A673 (cell line): ENCODE results near the gene TRIM29.

Source experiments
- CTCF ChIP-seq: fragments of 300-800, 200-600 bp; sonication (generic); conservative IDR thresholded peaks from 2 replicates; pipeline ENCODE4 v1.5.1; 2017; ENCODE audit warnings: low read depth, mild to moderate bottlenecking, antibody characterized with exemption, low read length, moderate library complexity, mixed read lengths
- EZH2 ChIP-seq: fragments of 200-600 bp; sonication (generic); IDR thresholded peaks from 2 replicates; pipeline ENCODE4 v1.6.1; 2017; ENCODE audit warnings: borderline replicate concordance, low read depth, mild to moderate bottlenecking, mixed read lengths, antibody characterized with exemption, low read length; ENCODE audit not compliant: poor library complexity, severe bottlenecking

DNA sequence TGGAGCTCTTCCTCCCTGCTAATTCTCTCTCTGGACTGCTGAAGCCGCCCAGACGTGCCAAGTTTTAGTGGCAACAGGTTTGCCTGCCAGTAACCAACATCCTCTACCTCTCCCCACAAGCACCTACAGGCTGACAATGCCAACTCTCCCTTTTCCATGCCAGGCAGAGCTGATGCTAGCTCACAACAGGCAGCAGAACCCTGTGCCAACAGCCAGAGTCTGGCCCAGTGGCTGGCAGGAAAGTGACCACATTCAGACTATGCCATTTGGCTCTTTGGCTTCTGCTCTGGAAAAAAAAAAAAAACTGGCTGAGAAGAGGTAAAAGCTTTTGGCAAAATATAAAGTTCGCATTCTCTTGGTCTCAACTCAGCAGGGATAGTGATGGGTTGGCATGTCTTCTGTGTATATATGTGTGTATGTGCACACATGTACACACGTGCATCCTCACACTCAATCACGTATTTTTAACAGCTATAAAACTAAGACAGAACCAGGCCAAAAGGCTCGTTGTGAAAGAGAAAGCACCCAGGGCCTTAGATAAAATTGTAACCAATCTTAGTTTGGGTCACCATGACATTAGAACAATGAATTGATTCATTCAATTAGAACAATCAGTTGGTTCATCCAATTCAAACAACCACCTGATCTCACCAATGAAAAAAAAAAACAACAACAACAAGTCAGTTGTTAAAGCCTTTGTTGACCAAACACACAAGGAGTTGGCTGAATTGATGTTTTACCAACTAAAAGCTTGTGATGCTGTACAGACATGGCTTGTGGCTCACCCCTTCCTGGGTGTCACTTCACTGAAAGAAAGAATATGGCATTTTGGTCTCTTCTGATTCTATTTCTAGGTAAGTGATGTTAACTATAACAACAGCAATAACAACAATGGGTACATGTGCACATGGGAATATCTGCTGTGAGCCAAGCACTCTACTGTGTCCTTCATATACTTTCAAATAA lies 48.6 kb downstream of the TRIM29 start:
- no peak for TF ChIP-seq CTCF
- TF ChIP-seq EZH2: no peak
